ENCODE data around the gene TMEM150A. TPM values are rescaled to one million over a fixed set of nuclear protein-coding genes. Genes with fewer than 3 reads are reported as not detected.

Gene TMEM150A
- total RNA-seq, 1 experiment from 2014 or later, result 19.3 TPM

DNA sequence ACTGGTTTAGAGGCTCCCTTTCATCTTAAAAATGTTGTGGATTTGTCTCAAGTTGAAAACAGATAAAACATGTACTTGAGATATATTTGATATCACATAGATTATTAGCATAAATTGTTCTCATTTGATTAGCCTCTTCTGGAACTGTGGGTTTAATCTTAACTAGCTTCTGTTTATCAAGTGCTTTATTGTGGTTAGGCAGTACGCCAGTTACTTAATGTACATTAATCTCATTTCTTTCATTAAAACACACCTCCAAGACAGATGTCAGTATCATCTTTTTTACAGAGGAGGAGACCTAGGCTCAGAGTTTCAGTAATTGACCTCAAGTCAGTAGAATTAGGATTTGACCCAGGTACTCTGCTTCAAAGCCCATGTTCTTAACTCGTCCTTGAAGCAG, 43.7 kb upstream of the TMEM150A start:
- Histone ChIP-seq H4K91ac (ENCODE audit: insufficient read length, low read depth, low read length) (no peak overlapping the region), H3K27ac (ENCODE audit: insufficient read length, low read depth, low read length) (no peak overlapping the region), H3K18ac (ENCODE audit: insufficient read length, low read depth, low read length) (no peak overlapping the region), H4K8ac (replicated peaks; ENCODE audit: insufficient read length, low read depth, low read length) (no peak overlapping the region), H4K5ac (ENCODE audit: insufficient read length, low read depth, low read length) (no peak overlapping the region), H3K9ac (ENCODE audit: extremely low read depth, insufficient read length, low read length) (no peak overlapping the region), H2AFZ (ENCODE audit: low read length) (no peak overlapping the region), H3K14ac (ENCODE audit: insufficient read depth, low read length) (no peak overlapping the region), H3K4me2 (ENCODE audit: insufficient read depth, insufficient read length, low read length) (no peak overlapping the region), H3K27me3 (ENCODE audit: insufficient read depth, low read length) (no peaks in the 10 kb centered on the region), H3T11ph (ENCODE audit: low read length) (no peak overlapping the region), H2BK12ac (ENCODE audit: insufficient read length, low read depth, low read length) (no peak overlapping the region), H3K79me2 (ENCODE audit: insufficient read depth, low read length) (no peaks in the 10 kb centered on the region), H2BK15ac (ENCODE audit: low read depth, low read length) (no peak overlapping the region), H3K9me3 (ENCODE audit: control insufficient read depth, low read depth, low read length) (no peaks in the 10 kb centered on the region), H2BK120ac (ENCODE audit: low read depth, low read length, poor library complexity, severe bottlenecking) (no peak overlapping the region), H3K23me2 (ENCODE audit: insufficient read length, low read depth, low read length, poor library complexity, severe bottlenecking) (no peaks in the 10 kb centered on the region), H2AK5ac (ENCODE audit: insufficient read length, low read length) (no peak overlapping the region), H2BK20ac (ENCODE audit: low read depth, low read length, poor library complexity, severe bottlenecking) (no peak overlapping the region), H3K4ac (ENCODE audit: low read depth, low read length) (no peak overlapping the region), H3K79me1 (ENCODE audit: insufficient read depth, low read depth, low read length, poor library complexity, severe bottlenecking) (no peaks in the 10 kb centered on the region), H3K56ac (ENCODE audit: insufficient read length, low read depth, low read length) (no peak overlapping the region), H3K23ac (ENCODE audit: insufficient read length, low read depth, low read length) (no peak overlapping the region), H2BK5ac (ENCODE audit: insufficient read length, low read length) (no peak overlapping the region), H4K20me1 (ENCODE audit: control insufficient read depth, insufficient read depth, insufficient read length) (no peaks in the 10 kb centered on the region), H3K4me1 (ENCODE audit: insufficient read depth, low read length) (no peaks in the 10 kb centered on the region)
- peaks cover 47 to 91% (median 82%) of the 10 kb centered on the region in 3 experiments for H3K36me3 Mint-ChIP-seq (ENCODE audit: insufficient read depth in 1 of 3, low read depth in 3 of 3)
- H3K27ac Mint-ChIP-seq, result no peak overlapping the region
- TF ChIP-seq, protein P1, sequence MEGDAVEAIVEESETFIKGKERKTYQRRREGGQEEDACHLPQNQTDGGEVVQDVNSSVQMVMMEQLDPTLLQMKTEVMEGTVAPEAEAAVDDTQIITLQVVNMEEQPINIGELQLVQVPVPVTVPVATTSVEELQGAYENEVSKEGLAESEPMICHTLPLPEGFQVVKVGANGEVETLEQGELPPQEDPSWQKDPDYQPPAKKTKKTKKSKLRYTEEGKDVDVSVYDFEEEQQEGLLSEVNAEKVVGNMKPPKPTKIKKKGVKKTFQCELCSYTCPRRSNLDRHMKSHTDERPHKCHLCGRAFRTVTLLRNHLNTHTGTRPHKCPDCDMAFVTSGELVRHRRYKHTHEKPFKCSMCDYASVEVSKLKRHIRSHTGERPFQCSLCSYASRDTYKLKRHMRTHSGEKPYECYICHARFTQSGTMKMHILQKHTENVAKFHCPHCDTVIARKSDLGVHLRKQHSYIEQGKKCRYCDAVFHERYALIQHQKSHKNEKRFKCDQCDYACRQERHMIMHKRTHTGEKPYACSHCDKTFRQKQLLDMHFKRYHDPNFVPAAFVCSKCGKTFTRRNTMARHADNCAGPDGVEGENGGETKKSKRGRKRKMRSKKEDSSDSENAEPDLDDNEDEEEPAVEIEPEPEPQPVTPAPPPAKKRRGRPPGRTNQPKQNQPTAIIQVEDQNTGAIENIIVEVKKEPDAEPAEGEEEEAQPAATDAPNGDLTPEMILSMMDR (conservative IDR thresholded peaks at IDR 0.05), result no peak
- no peaks in the 10 kb centered on the region for H3K4me1 Mint-ChIP-seq
- WGBS (ENCODE audit: extremely low coverage, insufficient read length, low lambda C conversion rate), result no CpG with 5 or more reads among the region's 2 CpGs
- H3K27me3 Mint-ChIP-seq (ENCODE audit: low read depth), result no peaks in the 10 kb centered on the region; the same call in 1 of the 2 replicates
- no peaks in the 10 kb centered on the region for H3K9me3 Mint-ChIP-seq
- no peak for DNase-seq
- H3K4me3 Mint-ChIP-seq, result no peak overlapping the region

Data from H9 (cell line).